A673 (cell line): ENCODE measurements around the gene ADAMTS12. TPM values are rescaled to one million over a fixed set of nuclear protein-coding genes. Genes with fewer than 3 reads are reported as not detected.

ENCODE experiments used
- BruUV-seq: library from RNA; stranded (reverse); fragments of 400-500 nt; replicated peaks from 2 replicates; lab custom pipeline; 2021; lab: Mats Ljungman, UMichigan
- CTCF ChIA-PET: fragments of 300-600 bp; sonication (Branson Sonifier 250); formaldehyde crosslinking; loops from one replicate; lab custom pipeline; 2022; ENCODE audit warnings: antibody characterized with exemption; lab: Charles Lee
- POLR2A ChIA-PET: fragments of 300-600 bp; sonication (Branson Sonifier 250); formaldehyde crosslinking; loops from one replicate; lab custom pipeline; 2022; ENCODE audit warnings: antibody characterized with exemption; ENCODE audit not compliant: low non-redundant PET; lab: Charles Lee
- DNase-seq: peaks from one replicate; pipeline ENCODE4 v3.0.0-alpha.2; 2015; ENCODE audit warnings: low spot score
- H3K27ac ChIP-seq: fragments of 200-600 bp; sonication (generic); 2 replicates; pipeline ENCODE4 v1.5.1; 2016; ENCODE audit warnings: mixed run types, low read depth, mild to moderate bottlenecking, mixed read lengths, antibody characterized with exemption, low read length; ENCODE audit not compliant: poor library complexity, severe bottlenecking
- H3K27me3 ChIP-seq: fragments of 200-600 bp; sonication (generic); replicated peaks from 2 replicates; pipeline ENCODE4 v1.6.1; 2017; ENCODE audit warnings: mixed run types, low read depth, mild to moderate bottlenecking, mixed read lengths, antibody characterized with exemption, low read length; ENCODE audit not compliant: insufficient read depth, poor library complexity
- H3K36me3 ChIP-seq: fragments of 200-600 bp; sonication (generic); 2 replicates; pipeline ENCODE4 v1.6.1; 2016; ENCODE audit warnings: mixed run types, mild to moderate bottlenecking, mixed read lengths, antibody characterized with exemption, low read length; ENCODE audit not compliant: insufficient read depth, poor library complexity, severe bottlenecking
- H3K4me1 ChIP-seq: fragments of 200-600 bp; sonication (generic); 2 replicates; pipeline ENCODE4 v1.6.1; 2017; ENCODE audit warnings: mixed run types, mild to moderate bottlenecking, mixed read lengths, antibody characterized with exemption, low read length; ENCODE audit not compliant: insufficient read depth, poor library complexity, severe bottlenecking
- H3K4me3 ChIP-seq: fragments of 200-600 bp; sonication (generic); 2 replicates; pipeline ENCODE4 v1.5.1; 2016; ENCODE audit warnings: low read depth, mixed run types, mild to moderate bottlenecking, mixed read lengths, low read length; ENCODE audit not compliant: poor library complexity, severe bottlenecking
- H3K9me3 ChIP-seq: fragments of 200-600 bp; sonication (generic); 2 replicates; pipeline ENCODE4 v1.6.1; 2016; ENCODE audit warnings: mixed run types, low read depth, mild to moderate bottlenecking, mixed read lengths, antibody characterized with exemption, low read length; ENCODE audit not compliant: poor library complexity, severe bottlenecking
- CTCF ChIP-seq: fragments of 300-800, 200-600 bp; sonication (generic); conservative IDR thresholded peaks from 2 replicates; pipeline ENCODE4 v1.5.1; 2017; ENCODE audit warnings: low read depth, mild to moderate bottlenecking, antibody characterized with exemption, low read length, moderate library complexity, mixed read lengths
- EZH2 ChIP-seq: fragments of 200-600 bp; sonication (generic); IDR thresholded peaks from 2 replicates; pipeline ENCODE4 v1.6.1; 2017; ENCODE audit warnings: borderline replicate concordance, low read depth, mild to moderate bottlenecking, mixed read lengths, antibody characterized with exemption, low read length; ENCODE audit not compliant: poor library complexity, severe bottlenecking
- intact Hi-C: fragments of 100-400 bp; cut with micrococcal nuclease; formaldehyde crosslinking; loops from one replicate; pipeline ENCODE4 v1.10.0; 2022; ENCODE audit not compliant: unreplicated experiment
- total RNA-seq: library from RNA; stranded (reverse); gene quantifications from 2 replicates; pipeline ENCODE4 v1.2.3, GENCODE V29; 2021

Gene ADAMTS12
- total RNA-seq, 1 experiment from 2014 or later, result 0.84 TPM

- CTCF ChIA-PET, result no interaction called here
- H3K4me1 ChIP-seq, result peaks cover 6% of the 10 kb centered on the region
- H3K9me3 ChIP-seq, result no peaks in the 10 kb centered on the region
- peaks cover 46% of the 10 kb centered on the region for H3K36me3 ChIP-seq
- H3K4me3 ChIP-seq, result no peak overlapping the region
- intact Hi-C loops, result loop anchor here (10.0 kb wide), 1 partner anchor 330 kb away; no protein-coding TSS in a partner anchor
- DNase-seq, result no peak
- H3K27me3 ChIP-seq, result no peaks in the 10 kb centered on the region
- BruUV-seq, result no TSS peak
- TF ChIP-seq CTCF (no peak), EZH2 (no peak)
- POLR2A ChIA-PET, result no interaction called here
- H3K27ac ChIP-seq, result no peak overlapping the region
Measured at GRCh38 chr5:33474931-33475499, 416.8 kb downstream of the ADAMTS12 start.

DNA sequence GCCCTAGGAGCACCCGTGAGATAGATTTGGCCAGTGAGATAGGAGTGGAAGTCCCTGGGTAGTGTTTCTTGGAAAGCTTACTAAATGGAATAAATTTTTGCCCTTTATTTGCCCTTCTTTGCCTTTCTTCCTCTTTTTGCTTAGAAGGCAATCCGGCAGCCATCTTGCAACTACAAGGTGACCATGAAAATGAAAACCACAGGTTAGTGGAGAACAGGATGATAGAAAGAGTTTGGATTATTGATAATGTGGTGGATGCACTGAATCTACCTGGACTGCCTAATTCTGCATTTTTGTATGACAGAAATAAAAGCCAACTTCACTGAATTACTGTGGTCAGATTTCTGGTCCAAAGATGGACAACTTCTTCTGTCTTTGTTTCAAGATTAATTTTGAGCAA is 417.8 kb downstream of the ADAMTS12 start:
- H3K4me1 ChIP-seq, result peaks cover 6% of the 10 kb centered on the region
- H3K4me3 ChIP-seq, result no peak overlapping the region
- H3K36me3 ChIP-seq, result peaks cover 57% of the 10 kb centered on the region
- intact Hi-C loops, result loop anchor here (10.0 kb wide), 1 partner anchor 331 kb away; no protein-coding TSS in a partner anchor
- no peaks in the 10 kb centered on the region for H3K9me3 ChIP-seq
- no peak for DNase-seq
- TF ChIP-seq CTCF (no peak), EZH2 (no peak)
- BruUV-seq, result no TSS peak
- H3K27me3 ChIP-seq, result no peaks in the 10 kb centered on the region
- ChIA-PET CTCF (no interaction called here), POLR2A (no interaction called here)
- no peak overlapping the region for H3K27ac ChIP-seq

Other genes with a start within 250 kb of the ADAMTS12 start
- not detected in 2 replicates for gene RXFP3, start 44.4 kb upstream of the ADAMTS12 start, total RNA-seq
- 0.28 and 0.31 TPM in 2 replicates for gene SLC45A2, start 92.7 kb upstream of the ADAMTS12 start, total RNA-seq
- 11.8 and 13.9 TPM in 2 replicates for gene AMACR, start 116.1 kb upstream of the ADAMTS12 start, total RNA-seq
- gene C1QTNF3, start 151.2 kb upstream of the ADAMTS12 start, total RNA-seq, result 1.6 TPM in 2 replicates